GM23248 (cell line): ENCODE data around the gene MEGF11. TPM values are rescaled to one million over a fixed set of nuclear protein-coding genes. Genes with fewer than 3 reads are reported as not detected.

ENCODE experiments used
- DNase-seq: peaks from one replicate; pipeline ENCODE4 v3.0.0-alpha.2; 2015
- H2AFZ ChIP-seq: fragments of 200-600 bp; sonication (generic); 2 replicates; pipeline ENCODE4 v1.6.1; 2016; ENCODE audit warnings: antibody characterized with exemption
- H3F3A ChIP-seq: fragments of 200-600 bp; sonication (generic); 2 replicates; pipeline ENCODE4 v1.6.1; 2016; ENCODE audit warnings: mild to moderate bottlenecking, antibody characterized with exemption, mixed run types; ENCODE audit not compliant: insufficient read depth
- H3K27ac ChIP-seq: fragments of 200-600 bp; sonication (generic); 2 replicates; pipeline ENCODE4 v1.5.1; 2016; ENCODE audit warnings: mild to moderate bottlenecking
- H3K27me3 ChIP-seq: fragments of 200-600 bp; sonication (generic); replicated peaks from 2 replicates; pipeline ENCODE4 v1.6.1; 2016; ENCODE audit warnings: mild to moderate bottlenecking; ENCODE audit not compliant: insufficient read depth
- H3K36me3 ChIP-seq: fragments of 200-600 bp; sonication (generic); 2 replicates; pipeline ENCODE4 v1.6.1; 2016; ENCODE audit warnings: low read depth, mild to moderate bottlenecking
- H3K4me1 ChIP-seq: fragments of 200-600 bp; sonication (generic); 2 replicates; pipeline ENCODE4 v1.6.1; 2016; ENCODE audit warnings: mild to moderate bottlenecking; ENCODE audit not compliant: insufficient read depth
- H3K4me2 ChIP-seq: fragments of 200-600 bp; sonication (generic); one replicate; pipeline ENCODE4 v1.6.1; 2016; ENCODE audit warnings: mild to moderate bottlenecking; ENCODE audit not compliant: unreplicated experiment
- H3K4me3 ChIP-seq: fragments of 200-600 bp; sonication (generic); 2 replicates; pipeline ENCODE4 v1.5.1; 2016; ENCODE audit warnings: mild to moderate bottlenecking
- H3K79me2 ChIP-seq: fragments of 200-600 bp; sonication (generic); 2 replicates; pipeline ENCODE4 v1.6.1; 2016; ENCODE audit warnings: mild to moderate bottlenecking; ENCODE audit not compliant: insufficient read depth
- H3K9ac ChIP-seq: fragments of 200-600 bp; sonication (generic); 2 replicates; pipeline ENCODE4 v1.6.1; 2016; ENCODE audit warnings: mild to moderate bottlenecking
- H3K9me2 ChIP-seq: fragments of 200-600 bp; sonication (generic); 2 replicates; pipeline ENCODE4 v1.6.1; 2016; ENCODE audit warnings: mixed run types, mild to moderate bottlenecking, moderate library complexity; ENCODE audit not compliant: insufficient read depth
- H3K9me3 ChIP-seq: fragments of 200-600 bp; sonication (generic); one replicate; pipeline ENCODE4 v1.6.1; 2017; ENCODE audit warnings: low read depth
- H4K20me1 ChIP-seq: fragments of 200-600 bp; sonication (generic); 2 replicates; pipeline ENCODE4 v1.6.0; 2016; ENCODE audit not compliant: insufficient read depth
- EZH2 ChIP-seq: fragments of 200-600 bp; sonication (generic); IDR thresholded peaks from 2 replicates; pipeline ENCODE4 v1.6.1; 2018; ENCODE audit warnings: antibody characterized with exemption, mild to moderate bottlenecking; ENCODE audit not compliant: insufficient read depth, poor library complexity, severe bottlenecking
- EZH2phosphoT487 ChIP-seq: fragments of 200-600 bp; sonication (generic); IDR thresholded peaks from 2 replicates; pipeline ENCODE4 v1.6.1; 2018; ENCODE audit warnings: antibody characterized with exemption, moderate library complexity, mild to moderate bottlenecking, low read depth; ENCODE audit not compliant: insufficient read depth
- WGBS, 2 experiments: methylation state at CpG; one replicate each; pipeline ENCODE4 v1.1.6; 2015 to 2017; ENCODE audit warnings: low lambda C conversion rate in 2 of 2, low coverage in 1 of 2; ENCODE audit errors: missing lambda C conversion rate in 2 of 2; 5-methylcytosine and 5-hydroxymethylcytosine counted together
- in situ Hi-C: fragments of 300-500 bp; cut with MboI; formaldehyde crosslinking; loops from 2 replicates; pipeline ENCODE4 v1.15.0; 2020
- polyA plus RNA-seq: library from polyadenylated mRNA; unstranded; fragments of >200 nt; fragmentation: Nextera tagmentation; extraction: Ambion mirVana; gene quantifications from 2 replicates; pipeline ENCODE4 v1.2.1, GENCODE V29; 2016
- total RNA-seq: library from RNA; depleted of rRNA; stranded (reverse); fragments of >200 nt; shearing (Covaris generic); gene quantifications from 2 replicates; pipeline ENCODE4 v1.2.3, GENCODE V29; 2014

Gene MEGF11
- total and polyA plus RNA-seq, 2 experiments from 2014 or later, result 0.14 TPM; not detected in 1

DNA sequence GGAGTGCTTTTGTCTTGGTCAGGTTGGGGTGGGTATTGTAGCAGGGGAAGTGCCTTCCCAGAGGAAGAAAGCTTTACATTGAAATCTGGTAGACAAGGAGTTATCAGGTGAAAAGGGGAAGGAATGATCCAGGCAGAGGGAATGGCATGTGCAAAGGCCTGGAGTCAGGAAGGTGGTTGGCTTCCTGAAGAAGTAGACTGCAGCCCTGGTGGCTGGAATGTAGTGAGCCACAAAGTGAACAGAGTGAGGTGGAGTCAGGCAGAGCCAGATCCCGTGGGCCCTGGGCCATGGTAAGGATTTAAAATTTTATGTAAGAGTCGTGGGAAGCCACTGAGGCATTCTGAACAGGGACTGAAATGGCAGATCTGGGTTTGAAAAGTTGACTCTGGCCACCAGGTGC is 326.0 kb downstream of the MEGF11 start:
- WGBS, 2 experiments, result 27 to 38% methylated on average over 2 of the region's 2 CpGs
- Histone ChIP-seq H3F3A (no peaks in the 10 kb centered on the region), H3K9me2 (no peaks in the 10 kb centered on the region), H3K4me3 (no peak overlapping the region), H3K9me3 (no peaks in the 10 kb centered on the region), H3K9ac (no peak overlapping the region), H3K4me2 (no peak overlapping the region), H3K27me3 (no peaks in the 10 kb centered on the region), H4K20me1 (no peaks in the 10 kb centered on the region), H3K27ac (no peak overlapping the region), H3K79me2 (no peaks in the 10 kb centered on the region), H3K4me1 (no peaks in the 10 kb centered on the region), H3K36me3 (no peaks in the 10 kb centered on the region), H2AFZ (no peak overlapping the region)
- peak; percentile 12 for DNase-seq
- in situ Hi-C loops, result no loop called here
- TF ChIP-seq EZH2phosphoT487 (no peak), EZH2 (no peak)

DNA sequence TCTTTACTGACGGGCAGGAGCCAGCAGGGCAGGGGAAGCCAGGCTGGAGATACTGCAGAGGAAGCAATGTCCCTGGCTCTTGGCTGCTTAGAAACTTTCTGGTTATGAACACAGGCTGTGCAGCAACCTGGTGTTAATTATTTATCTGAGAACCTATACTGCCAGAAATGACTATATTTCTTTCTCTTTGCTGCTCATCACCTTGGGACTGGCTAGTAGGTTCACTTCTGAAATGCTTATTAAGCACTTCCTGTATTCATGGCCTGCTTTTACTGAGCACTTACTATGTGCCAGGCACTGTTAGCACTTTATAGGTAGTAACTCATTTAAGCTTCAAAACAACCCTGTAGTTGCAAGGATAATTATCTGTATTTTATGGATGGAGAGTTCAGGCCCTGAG is 326.7 kb downstream of the MEGF11 start:
- H3K4me2 ChIP-seq, result no peak overlapping the region
- no peaks in the 10 kb centered on the region for H3K79me2 ChIP-seq
- no peaks in the 10 kb centered on the region for H3F3A ChIP-seq
- DNase-seq, result no peak
- TF ChIP-seq EZH2, result no peak
- TF ChIP-seq EZH2phosphoT487, result no peak
- H3K9me3 ChIP-seq, result no peaks in the 10 kb centered on the region
- no peak overlapping the region for H3K27ac ChIP-seq
- no peaks in the 10 kb centered on the region for H3K9me2 ChIP-seq
- H2AFZ ChIP-seq, result no peak overlapping the region
- H3K4me3 ChIP-seq, result no peak overlapping the region
- in situ Hi-C loops, result no loop called here
- no peak overlapping the region for H3K9ac ChIP-seq
- no peaks in the 10 kb centered on the region for H3K27me3 ChIP-seq
- no peaks in the 10 kb centered on the region for H3K36me3 ChIP-seq
- WGBS, 2 experiments, result 94 to 100% methylated on average over 1 of the region's 1 CpG
- no peaks in the 10 kb centered on the region for H3K4me1 ChIP-seq
- H4K20me1 ChIP-seq, result no peaks in the 10 kb centered on the region

DNA sequence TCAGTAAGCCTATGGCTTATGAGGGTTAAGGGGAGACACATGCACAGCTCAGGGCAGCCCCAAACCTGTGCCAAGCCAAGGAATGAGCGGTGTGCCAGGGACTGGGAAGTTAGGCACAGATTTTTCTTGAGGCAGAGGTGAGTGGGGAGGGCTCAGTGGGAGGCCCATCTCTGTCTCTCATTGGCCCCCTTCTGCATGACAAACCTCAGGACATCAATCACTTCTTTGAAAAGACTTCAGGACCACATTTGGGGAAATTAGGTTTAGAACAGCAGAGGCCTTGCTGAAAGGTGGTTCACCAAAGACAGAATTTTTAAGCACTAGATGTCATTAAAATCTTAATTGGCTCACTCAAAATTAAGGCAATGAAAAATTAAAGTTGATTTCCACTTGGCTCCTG is 327.1 kb downstream of the MEGF11 start:
- in situ Hi-C loops, result no loop called here
- no peak for TF ChIP-seq EZH2phosphoT487
- TF ChIP-seq EZH2, result no peak
- Histone ChIP-seq H4K20me1 (no peaks in the 10 kb centered on the region), H3K4me3 (no peak overlapping the region), H2AFZ (no peak overlapping the region), H3K9ac (no peak overlapping the region), H3F3A (no peaks in the 10 kb centered on the region), H3K27me3 (no peaks in the 10 kb centered on the region), H3K4me1 (0 out of 2 replicates have a peak, but pooled peaks cover under 1% of the 10 kb centered on the region), H3K27ac (no peak overlapping the region), H3K36me3 (no peaks in the 10 kb centered on the region), H3K4me2 (no peak overlapping the region), H3K9me2 (no peaks in the 10 kb centered on the region), H3K9me3 (no peaks in the 10 kb centered on the region), H3K79me2 (no peaks in the 10 kb centered on the region)
- 94 to 96% methylated on average over 1 of the region's 1 CpG for WGBS, 2 experiments
- DNase-seq, result no peak

DNA sequence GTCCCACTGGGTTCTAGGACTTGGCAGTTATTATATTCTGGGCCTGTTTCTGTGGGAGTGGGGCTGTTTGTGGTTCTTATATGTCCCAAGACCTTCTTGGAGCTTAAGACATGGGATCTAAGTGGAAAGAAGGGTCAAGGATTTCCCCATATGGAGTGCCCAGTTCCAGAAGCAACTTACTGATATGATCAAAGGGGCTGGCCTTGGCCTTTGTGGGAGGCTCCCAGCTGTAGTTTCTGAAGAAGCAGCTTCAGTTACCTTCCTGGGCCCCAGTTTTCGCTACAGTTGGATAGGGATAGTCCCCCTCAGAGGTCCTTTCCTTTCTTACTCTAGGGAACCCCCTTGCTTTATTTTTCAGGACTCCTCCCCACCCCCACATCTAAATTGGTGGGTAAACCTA is 328.2 kb downstream of the MEGF11 start:
- Histone ChIP-seq H3K36me3 (no peaks in the 10 kb centered on the region), H3K4me3 (no peak overlapping the region), H3K9me2 (no peaks in the 10 kb centered on the region), H3F3A (no peaks in the 10 kb centered on the region), H3K9ac (no peak overlapping the region), H3K27me3 (no peaks in the 10 kb centered on the region), H3K9me3 (no peaks in the 10 kb centered on the region), H3K27ac (no peak overlapping the region), H4K20me1 (no peaks in the 10 kb centered on the region), H3K4me1 (peaks cover 11% of the 10 kb centered on the region), H3K4me2 (no peak overlapping the region), H3K79me2 (no peaks in the 10 kb centered on the region), H2AFZ (no peak overlapping the region)
- WGBS, 2 experiments, result 91 to 95% methylated on average over 1 of the region's 1 CpG
- in situ Hi-C loops, result no loop called here
- no peak for DNase-seq
- no peak for TF ChIP-seq EZH2
- TF ChIP-seq EZH2phosphoT487, result no peak

DNA sequence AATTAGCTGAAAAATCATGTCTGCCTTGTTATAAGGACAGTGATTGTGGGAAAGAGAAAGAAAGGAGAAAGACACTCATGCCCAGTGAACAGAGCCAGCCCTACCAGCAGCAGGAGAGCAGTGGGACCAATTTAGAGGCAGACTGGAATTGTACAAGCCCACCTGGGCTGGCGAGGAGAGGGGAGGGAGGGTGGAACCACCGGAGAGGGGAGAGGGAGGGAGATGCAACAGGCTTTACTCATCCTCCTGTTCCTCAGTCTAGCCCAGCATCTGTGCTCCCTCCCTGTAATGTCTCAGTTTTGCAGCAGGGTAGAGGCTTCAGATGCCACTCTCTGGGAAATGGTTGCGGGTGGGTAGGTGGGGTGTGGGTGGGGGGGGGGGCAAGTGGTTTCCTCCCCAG is 329.5 kb downstream of the MEGF11 start:
- no peak for TF ChIP-seq EZH2
- TF ChIP-seq EZH2phosphoT487, result no peak

More for the DNA sequence above, 329.5 kb downstream of the MEGF11 start:
- no peaks in the 10 kb centered on the region for H3K9me2 ChIP-seq
- H3K79me2 ChIP-seq, result no peaks in the 10 kb centered on the region
- no peaks in the 10 kb centered on the region for H3K36me3 ChIP-seq
- no peaks in the 10 kb centered on the region for H3F3A ChIP-seq
- no peaks in the 10 kb centered on the region for H4K20me1 ChIP-seq
- H3K9me3 ChIP-seq, result no peaks in the 10 kb centered on the region
- no peaks in the 10 kb centered on the region for H3K27me3 ChIP-seq
- in situ Hi-C loops, result no loop called here
- DNase-seq, result no peak
- no peak overlapping the region for H3K4me3 ChIP-seq
- H3K27ac ChIP-seq, result no peak overlapping the region
- no peak overlapping the region for H3K9ac ChIP-seq
- no peak overlapping the region for H3K4me2 ChIP-seq
- WGBS, 2 experiments, result 81 to 86% methylated on average over 3 of the region's 3 CpGs
- no peak overlapping the region for H2AFZ ChIP-seq
- peaks cover 13% of the 10 kb centered on the region for H3K4me1 ChIP-seq
